Epithelial cell of proximal tubule (primary cell): Measurements from ENCODE around the gene UST. TPM values are rescaled to one million over a fixed set of nuclear protein-coding genes. Genes with fewer than 3 reads are reported as not detected.

Experiments
- DNase-seq: peaks from one replicate; pipeline ENCODE4 v3.0.0-alpha.2; 2011; ENCODE audit warnings: low read depth
- H3K4me3 ChIP-seq: 2 replicates; pipeline ENCODE4 v1.5.1; 2011; ENCODE audit warnings: low read depth, mild to moderate bottlenecking, low read length
- total RNA-seq: library from RNA; depleted of rRNA; stranded (reverse); fragments of >200 nt; gene quantifications from 2 replicates; pipeline ENCODE4 v1.2.3, GENCODE V29; 2015
- TF ChIP-seq, protein P1 (sequence below): conservative IDR thresholded peaks from 2 replicates; pipeline ENCODE4 v1.5.1; 2012; ENCODE audit warnings: low read depth, mild to moderate bottlenecking, low read length

UST gene
- total RNA-seq, 1 donor from 2014 or later = 1.1 TPM

DNA sequence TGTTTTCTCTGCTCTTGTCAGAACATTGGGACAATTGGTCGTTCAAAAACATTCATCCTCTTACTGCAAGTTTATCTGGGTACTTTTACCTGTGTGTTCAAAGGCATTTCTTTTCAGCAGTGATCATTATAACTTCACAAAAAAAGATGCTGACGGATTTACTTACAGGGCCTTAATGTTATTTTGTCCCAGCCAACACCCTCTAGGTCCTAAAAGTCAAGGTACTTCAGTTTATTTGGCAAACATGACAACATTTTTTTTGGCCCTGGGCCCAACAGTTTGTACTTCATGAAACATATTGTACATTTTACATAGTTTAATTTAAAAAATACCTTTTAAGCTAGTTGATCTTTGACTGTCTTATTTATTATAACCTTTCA is 329.5 kb downstream of the UST start:
- no peak for DNase-seq
- H3K4me3 ChIP-seq = no peak overlapping the region
- TF ChIP-seq, protein P1, sequence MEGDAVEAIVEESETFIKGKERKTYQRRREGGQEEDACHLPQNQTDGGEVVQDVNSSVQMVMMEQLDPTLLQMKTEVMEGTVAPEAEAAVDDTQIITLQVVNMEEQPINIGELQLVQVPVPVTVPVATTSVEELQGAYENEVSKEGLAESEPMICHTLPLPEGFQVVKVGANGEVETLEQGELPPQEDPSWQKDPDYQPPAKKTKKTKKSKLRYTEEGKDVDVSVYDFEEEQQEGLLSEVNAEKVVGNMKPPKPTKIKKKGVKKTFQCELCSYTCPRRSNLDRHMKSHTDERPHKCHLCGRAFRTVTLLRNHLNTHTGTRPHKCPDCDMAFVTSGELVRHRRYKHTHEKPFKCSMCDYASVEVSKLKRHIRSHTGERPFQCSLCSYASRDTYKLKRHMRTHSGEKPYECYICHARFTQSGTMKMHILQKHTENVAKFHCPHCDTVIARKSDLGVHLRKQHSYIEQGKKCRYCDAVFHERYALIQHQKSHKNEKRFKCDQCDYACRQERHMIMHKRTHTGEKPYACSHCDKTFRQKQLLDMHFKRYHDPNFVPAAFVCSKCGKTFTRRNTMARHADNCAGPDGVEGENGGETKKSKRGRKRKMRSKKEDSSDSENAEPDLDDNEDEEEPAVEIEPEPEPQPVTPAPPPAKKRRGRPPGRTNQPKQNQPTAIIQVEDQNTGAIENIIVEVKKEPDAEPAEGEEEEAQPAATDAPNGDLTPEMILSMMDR = no peak

DNA sequence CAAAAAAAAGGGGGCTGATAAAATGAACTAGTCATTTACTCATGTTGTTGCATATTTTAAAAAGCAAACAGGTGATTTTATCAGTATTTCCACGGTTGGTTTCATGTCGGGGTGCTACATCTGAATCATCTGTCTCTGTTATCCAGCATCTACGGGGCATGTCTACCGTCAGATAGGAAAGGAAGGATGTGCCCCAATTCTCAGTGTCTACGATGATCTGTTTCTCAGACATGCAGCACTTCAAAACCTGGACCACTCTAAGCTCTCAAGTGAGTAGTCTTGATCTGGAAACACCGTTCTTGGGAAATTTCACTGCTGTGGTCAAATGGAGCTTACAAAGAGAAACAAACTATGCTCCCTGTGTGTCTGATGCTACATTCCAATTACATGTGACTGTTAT is 330.4 kb downstream of the UST start:
- H3K4me3 ChIP-seq = no peak overlapping the region
- DNase-seq = no peak

DNA sequence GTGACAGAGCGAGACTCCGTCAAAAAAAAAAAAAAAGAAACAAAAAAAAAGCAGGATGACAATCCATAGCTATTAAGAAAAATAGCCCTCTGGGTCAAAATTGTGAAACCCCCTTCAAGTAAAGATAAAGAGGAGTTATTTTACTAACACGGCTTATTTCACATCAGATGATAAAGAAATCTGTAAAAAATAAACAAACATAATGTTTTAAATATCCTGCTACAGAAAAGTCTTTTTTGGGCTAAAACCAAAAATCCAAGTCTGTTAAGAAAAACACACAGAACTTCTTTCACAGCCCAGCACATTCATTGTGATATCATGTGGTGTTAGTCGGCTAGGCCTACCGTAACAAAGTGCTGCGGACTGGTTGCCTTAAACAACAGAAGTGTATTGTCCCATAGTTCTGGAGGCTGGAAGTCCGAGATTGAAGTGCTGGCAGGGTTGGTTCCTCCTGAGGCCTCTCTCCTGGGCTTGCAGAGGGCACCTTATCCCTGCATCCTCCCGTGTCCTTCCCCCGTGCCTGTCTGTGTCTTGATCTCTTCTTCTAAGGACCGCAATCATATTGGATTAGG is 331.5 kb downstream of the UST start:
- H3K4me3 ChIP-seq = no peak overlapping the region
- TF ChIP-seq, protein P1 = no peak
- no peak for DNase-seq

More for the DNA sequence above, 330.4 kb downstream of the UST start:
- TF ChIP-seq, protein P1 = no peak

DNA sequence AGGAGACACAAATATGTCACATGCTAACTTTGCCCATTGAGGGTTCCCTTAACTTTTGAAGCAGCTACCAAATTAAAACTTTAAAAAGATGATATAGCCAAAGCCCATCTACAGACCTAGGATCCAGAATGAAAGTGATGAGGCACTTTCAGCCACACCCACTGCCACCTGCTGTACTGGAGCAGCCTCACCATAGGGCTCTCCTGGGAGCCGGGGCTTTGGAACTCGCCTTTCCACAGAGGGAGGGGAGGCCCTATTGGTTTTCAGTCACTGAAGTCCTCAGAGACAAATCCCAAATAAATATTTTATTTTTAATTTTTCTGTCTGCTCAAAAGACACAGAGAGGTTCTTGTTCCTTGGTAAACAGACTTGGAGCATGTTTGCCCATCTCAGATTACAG is 332.6 kb downstream of the UST start:
- H3K4me3 ChIP-seq = no peak overlapping the region
- TF ChIP-seq, protein P1 = no peak
- no peak for DNase-seq

DNA sequence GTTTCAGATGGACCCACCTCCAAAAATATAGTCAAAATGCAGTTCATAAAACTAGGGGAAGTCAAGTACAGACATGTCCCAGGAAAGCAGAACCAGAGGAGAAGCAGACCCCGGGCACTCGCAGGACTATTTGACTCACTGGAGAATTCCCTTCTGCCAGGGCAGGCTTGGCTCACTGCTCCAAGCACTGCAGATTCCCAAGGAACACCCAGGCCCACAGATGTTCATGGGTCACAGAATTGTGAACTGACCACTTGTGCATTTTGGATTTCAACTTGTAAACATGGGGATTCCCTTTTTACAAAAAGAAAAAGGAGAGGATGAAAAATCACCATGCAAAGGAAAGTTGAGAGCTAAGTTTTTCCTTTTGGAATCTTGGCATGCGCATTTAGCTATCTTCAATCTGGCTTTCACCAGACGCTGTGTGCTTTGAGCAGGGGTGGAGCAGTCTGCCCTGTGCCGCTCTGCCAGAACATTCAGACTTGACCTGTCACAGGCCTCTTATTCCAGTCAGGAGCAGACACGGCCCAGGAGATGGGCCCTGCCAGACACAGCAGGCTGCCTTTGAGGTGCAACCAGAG is 333.2 kb downstream of the UST start:
- DNase-seq = no peak
- TF ChIP-seq, protein P1 = no peak
- no peak overlapping the region for H3K4me3 ChIP-seq

DNA sequence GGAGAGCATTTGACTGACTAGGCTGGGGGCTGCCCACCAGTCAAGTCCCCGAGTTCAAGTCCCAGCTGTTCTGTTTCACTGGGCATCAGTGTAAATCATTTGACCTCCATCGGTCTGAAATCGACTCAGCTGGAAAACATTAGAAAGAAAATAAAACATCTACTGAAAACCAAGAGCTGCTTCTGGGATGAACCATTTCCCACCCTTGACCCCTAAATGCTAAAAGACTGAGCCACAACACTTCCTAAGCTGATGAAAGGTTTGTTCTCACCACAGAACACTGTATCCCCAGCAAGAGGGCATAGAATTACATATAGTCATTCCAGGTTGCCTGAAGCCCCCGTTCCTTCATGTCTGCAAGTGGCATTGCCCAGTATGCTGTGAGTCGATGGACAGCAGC is 333.7 kb downstream of the UST start:
- TF ChIP-seq, protein P1 = no peak
- no peak for DNase-seq
- H3K4me3 ChIP-seq = no peak overlapping the region

DNA sequence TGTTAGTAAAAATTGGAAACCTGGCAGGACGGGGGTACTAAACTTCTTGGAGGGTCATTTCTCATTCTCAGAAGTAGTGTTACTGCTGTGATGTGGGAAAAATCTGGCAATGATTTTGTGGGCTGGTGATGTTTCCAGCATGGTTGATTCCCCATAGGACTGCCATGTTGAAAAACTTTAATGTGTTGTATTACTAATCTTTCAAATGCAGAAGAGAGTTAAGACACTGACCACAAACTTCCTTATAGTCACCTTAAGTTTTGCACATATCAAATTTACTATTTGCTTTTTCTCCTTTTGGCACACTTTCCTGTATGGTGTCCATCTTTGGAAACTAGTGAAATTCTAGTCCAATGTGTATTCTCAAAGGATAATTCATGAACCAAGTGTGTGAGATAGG is 334.5 kb downstream of the UST start:
- TF ChIP-seq, protein P1 = no peak
- H3K4me3 ChIP-seq = no peak overlapping the region
- DNase-seq = no peak
